Measurements from ENCODE around the gene PKD1.

Gene PKD1

DNA sequence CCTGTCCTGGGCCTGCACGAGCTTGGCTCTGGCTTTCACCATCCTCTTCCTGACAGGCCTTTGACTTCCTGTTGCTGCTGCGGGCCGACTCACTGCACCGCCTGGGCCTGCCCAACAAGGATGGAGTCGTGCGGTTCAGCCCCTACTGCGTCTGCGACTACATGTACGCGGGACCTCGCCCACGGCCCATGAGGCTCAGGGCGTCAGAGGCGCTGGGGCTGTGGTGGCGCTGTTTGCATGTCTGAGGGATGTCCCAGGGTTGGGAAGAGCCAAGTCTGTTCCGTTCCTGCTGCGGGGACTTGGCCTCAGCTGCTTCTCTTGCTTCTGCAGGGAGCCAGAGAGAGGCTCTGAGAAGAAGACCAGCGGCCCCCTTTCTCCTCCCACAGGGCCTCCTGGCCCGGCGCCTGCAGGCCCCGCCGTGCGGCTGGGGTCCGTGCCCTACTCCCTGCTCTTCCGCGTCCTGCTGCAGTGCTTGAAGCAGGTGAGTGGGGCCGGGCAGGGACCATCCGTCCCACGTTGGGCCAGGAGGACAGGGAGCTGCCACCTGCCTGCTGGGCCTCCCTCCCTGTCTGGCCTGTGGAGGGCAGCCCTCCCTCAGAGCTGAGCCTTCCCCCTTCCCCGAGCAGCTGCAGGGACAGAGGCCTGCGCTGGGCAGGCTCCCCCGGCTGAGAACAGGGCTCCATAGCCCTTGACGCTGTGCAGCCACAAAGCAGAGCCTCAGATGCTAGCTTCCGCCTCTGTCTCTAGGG, 64.1 kb downstream of the PKD1 start:
- no peak for DNase-seq (ENCODE audit: low spot score)

DNA sequence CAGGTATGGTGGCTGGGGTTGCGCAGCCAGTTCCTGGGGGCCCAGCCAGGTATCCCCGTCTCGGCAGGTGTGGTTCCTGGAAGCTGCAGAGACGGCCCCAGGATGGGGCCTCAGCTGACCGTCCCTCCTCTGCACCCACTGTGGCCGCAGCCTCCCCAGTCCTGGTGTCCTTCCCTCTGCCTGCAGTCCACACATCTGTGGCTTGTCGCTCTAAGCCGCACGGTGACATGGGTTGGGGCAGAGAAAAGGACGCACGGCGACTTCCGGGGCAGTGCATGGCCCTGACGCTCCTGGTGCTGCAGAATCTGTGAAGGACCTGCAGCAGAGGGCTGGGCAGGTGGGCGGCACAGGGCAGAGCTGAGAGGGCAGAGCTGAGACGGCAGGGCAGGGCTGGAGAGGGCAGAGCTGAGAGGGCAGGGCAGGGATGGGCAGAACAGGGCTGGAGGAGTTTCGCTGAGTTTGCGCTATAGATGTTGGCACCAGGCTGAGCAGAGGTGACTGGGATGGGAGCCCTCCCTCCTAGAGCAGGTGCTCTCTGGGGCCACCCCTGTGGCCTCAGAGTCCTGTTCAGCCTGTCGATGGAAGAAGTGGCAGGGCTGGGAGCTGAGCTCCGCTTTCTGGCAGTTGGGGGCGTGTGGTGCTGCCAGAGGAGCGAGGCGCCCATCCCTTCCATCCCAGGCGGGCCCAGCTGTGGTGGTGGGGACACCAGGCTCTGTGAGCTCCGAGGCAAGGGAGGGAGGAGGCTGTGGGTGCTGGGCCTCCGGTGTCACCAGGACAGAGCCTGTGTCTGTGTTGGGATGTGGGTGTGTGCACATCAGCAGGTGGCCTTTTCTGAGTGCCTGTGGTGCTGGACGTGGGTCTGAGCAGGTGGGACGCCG, 64.9 kb downstream of the PKD1 start:
- no peak for DNase-seq (ENCODE audit: low spot score)

DNA sequence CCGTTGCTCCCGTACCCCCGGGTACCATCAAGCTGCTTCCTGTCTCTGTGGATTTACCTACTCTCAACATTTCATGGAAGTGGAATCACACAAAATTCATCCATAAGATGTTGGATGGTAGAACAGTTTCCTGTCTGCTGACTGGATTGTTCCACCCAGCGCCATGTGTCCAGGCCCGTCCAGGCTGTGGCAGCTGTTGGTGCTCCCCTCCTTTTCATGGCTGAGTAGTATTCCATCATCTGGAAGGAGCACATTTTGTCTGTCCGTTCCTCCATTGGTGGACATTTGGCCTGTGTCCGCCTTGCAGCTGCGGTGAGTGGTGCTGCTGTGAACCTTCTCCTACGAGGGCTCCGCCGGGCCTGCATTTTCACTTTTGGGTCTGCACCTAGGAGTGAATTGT, 69.6 kb downstream of the PKD1 start:
- no peak for DNase-seq (ENCODE audit: low spot score)

DNA sequence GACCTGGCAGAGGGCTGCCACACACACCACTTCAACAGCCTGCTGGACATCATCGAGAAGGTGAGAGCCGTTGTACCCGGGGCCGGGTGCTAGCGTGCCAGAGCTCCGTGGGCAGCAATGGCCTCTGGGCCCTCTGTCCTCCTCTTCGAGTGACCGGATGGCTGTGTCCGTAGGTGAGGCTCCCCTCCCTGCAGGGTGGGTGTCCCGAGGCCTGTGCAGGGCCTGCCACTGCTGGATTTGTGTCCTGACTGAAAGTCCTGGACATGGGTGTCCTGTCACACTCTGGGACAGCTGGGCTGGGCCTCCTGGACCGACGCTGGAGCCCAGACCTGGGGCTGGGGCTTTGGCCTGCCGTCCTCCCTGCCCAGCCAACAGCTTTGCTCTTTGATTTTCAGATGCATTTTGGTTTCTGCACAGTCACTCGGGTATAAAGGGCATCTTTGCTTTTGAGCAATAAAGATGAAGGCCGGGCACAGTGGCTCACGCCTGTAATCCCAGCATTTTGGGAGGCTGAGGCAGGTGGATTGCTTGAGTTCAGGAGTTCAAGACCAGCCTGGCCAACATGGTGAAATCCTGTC, 71.2 kb downstream of the PKD1 start:
- no peak for DNase-seq (ENCODE audit: low spot score)

DNA sequence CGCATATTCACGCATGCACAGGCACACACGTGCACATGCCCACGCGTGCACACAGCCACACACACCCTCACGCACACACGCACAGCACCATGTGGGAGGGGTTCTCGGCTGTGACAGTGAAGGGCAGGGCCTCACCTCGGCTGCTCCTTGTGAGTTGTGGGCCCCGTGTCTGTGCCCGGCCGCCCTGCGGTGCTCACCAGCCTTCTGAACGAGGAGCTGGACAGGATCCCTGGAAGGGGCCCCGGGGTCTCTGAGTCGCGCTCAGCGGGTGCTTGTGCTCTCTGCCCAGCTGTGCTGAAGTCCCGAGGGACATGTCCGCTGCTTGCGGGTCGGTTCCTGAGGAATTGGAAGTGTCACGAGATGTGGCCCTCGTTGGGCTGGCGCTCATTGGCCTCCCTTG, 71.8 kb downstream of the PKD1 start:
- no peak for DNase-seq (ENCODE audit: low spot score)

DNA sequence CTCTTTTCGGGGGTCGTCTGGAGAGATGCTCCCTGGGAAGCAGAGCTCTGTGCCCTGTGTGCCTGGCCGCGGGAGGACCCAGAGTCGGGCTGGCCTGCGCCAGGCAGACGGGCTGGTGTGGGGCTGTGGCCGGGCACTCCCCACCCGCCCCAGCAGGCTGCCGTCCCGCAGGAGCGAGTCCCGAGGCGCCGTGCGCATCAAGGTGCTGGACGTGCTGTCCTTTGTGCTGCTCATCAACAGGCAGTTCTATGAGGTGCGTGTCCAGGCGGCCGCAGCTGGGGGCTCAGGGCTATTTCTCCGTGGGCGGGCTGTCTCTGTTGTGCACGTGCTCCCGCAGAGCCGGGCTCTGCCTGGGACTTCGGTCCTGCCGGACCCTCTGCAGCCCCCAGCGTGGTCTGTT, 72.9 kb downstream of the PKD1 start:
- DNase-seq (ENCODE audit: low spot score): no peak

DNA sequence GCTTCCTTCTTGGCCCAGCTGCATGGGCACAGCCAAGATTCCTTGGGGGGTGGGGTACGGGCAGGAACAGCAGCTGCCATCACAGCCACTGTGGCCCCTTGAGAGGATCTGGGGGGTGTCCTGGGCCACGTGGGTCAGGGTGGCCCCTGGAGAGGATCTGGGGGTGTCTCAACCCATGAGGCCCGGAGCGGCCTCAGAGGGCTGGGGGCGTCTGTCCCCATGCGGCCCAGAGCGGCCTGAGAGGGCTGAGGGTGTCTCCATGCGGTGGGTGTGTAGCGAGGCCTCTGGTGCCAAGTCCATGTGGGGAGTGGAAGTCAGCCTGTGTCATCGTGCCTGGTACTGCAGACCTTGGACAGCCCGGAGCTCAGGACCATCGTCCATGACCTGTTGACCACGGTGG, 74.2 kb downstream of the PKD1 start:
- no peak for DNase-seq (ENCODE audit: low spot score)

DNA sequence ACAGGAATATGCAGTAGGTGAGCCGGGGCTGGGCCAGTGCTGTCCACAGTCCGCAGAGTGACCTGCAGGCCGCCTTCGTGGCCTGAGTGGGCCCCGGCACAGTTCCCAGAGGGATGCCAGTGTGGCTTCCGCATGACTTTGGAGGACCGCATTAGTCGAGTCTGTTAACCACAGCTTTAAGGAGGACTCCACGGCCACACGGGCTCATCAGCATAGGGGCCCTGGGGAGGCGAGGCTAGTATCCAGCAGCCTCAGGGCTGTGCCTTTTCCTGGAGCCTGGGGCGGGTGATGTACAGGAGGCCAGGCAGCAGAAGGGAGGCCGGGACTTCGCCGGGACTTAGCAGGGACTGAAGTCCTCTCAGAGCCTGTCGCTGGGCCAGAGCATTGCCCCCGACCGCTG, 74.7 kb downstream of the PKD1 start:
- no peak for DNase-seq (ENCODE audit: low spot score)

DNA sequence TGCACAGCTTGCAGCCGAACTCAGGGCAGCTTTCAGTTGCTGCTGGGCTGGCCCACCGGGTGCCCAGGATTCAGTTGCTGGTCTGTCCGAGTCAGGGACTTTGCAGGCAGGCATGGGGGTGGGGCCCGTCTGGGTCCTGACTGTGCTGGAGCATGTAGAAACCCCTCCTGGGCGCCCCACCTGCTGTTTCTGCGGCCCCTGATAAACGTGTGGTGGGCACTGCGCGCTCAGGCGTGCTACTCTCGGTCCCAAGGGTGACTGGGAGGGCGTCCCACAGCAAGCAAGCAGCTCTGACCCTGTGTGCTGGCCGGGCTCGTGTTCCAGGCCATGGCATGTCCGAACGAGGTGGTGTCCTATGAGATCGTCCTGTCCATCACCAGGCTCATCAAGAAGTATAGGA, 75.4 kb downstream of the PKD1 start:
- no peak for DNase-seq (ENCODE audit: low spot score)

DNA sequence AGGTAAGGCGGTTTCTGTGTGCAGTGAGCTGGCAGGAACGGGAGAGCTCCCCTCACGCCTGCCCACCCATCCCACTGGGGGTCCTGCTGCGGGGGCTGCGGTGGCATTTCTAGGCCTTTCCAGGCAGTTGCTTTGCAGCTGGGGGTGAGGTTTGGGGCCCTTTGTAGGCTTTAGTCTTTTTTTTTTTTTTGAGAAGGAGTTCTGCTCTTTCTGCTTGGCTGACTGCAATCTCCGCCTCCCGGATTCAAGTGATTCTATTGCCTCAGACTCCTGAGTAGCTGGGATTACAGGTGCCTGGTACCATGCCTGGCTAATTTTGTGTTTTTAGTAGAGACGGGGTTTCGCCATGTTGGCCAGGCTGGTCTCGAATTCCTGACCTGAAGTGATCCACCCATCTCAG, 76.8 kb downstream of the PKD1 start:
- no peak for DNase-seq (ENCODE audit: low spot score)

DNA sequence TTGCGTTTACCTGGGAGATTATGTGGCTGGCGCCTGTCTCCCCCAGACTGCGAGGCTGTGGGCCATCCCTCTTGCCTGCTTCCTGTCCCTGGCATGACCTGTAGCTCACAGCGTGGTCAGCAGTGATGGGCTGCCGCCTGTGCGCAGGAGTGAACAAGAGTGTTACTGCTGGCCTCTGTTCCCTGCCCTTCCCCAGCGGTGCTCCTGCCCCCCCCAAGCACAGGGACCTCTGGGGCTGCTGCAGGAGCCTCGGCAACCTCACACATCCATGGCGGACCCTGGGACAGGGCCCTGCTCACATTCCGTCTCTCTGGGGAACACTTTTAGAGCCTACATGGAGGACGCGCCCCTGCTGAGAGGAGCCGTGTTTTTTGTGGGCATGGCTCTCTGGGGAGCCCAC, 77.3 kb downstream of the PKD1 start:
- DNase-seq (ENCODE audit: low spot score): no peak

DNA sequence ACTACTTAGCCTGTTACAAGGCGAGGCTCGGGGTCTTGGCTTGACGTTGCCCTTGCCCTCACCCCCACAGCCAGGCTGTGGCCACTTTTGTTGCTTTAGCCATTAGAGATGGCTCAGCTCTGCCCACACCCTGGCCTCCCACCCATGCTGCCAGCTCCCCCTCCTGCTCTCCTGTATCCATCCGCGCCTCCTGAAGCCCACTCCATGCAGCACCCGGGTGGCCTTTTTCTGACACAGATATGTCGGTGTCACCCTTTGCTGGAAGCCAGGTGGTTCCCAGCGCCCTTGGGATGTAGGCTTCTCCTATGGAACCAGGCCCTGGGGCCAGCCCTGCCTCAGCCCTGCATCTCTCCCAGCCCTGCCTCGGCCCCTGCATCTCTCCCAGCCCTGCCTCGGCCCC, 78.3 kb downstream of the PKD1 start:
- DNase-seq (ENCODE audit: low spot score): no peak

DNA sequence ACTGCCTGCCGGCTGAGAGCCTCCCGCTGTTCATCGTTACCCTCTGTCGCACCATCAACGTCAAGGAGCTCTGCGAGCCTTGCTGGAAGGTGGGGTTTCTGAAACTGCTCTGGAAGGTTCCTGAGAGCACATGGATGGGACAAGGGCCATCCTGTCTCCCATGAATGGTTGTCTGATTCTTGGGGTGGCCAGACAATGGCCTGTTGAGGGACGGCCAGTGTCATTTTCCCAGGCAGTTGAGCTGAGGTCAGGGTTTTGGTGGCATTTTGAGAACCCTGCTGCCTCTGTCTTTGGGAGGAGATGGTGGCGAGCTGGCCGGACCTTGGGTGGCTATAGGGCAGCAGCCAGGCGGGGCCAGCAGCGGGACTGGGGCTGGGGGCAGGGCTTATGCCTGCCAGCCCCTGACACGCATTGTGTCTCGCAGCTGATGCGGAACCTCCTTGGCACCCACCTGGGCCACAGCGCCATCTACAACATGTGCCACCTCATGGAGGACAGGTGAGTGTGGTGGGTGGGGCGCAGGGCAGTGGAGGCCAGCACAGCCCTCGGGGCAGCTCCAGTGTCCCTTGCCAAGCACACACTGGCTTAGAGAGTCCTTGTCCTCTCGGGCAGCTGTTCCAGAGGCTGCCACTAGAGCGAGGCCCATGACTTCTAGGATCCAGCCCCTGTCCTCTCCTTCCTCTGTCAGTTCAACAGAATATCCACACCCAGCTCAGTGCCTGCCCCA, 78.9 kb downstream of the PKD1 start:
- DNase-seq (ENCODE audit: low spot score): peak; percentile 62

DNA sequence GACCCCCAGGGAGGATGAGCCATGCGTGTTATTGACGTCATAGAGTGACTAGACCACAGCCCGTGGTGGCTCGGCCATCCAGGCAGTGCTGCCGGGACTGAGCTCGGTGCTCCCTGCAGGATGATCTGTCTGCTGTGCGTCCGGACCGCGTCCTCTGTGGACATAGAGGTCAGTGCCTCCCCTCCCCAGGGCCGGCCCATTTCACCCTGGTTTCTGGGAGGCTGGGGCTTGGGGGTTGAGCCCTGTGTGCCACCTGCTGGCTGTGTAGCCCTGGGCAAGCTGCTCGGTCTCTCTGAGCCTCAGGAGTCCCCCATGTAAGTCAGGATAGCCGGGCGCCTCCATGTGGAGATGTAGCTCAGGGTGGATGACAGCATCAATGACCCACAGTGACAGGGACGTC, 79.6 kb downstream of the PKD1 start:
- DNase-seq (ENCODE audit: low spot score): no peak

DNA sequence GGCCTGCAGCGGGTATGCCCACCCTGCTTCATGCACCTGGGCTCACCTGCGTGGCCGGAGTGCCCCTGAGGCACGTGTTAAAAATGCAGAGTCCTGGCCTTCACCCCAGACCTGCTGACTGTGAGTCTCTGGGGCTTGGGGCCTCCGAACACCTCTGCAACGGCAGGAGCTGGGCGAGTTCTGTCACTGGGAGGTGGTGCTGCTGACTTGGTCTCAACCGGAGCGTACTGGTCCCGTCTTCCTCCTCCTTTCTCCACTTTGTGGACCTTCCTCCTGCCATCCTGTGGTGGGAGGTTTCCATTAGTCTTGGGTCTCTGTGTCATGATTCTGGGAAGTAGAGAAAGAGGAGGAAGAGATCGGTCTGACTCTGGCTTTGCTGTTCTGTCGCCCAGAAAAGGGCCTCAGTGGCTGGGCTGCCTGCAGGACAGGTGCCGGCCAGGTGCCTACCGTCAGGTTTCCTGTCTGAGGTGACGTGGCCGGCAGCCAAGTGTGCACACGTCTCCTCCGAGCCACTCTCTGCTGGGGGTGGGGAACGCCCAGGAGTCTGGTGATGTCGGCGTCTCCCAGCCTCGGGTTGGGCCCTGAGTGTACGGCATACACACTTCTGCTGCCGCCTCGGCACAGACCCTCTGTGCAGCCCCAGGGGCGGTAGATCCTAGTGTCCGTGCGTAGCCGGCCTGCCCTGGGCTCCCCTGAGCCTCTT, 81.0 kb downstream of the PKD1 start:
- DNase-seq (ENCODE audit: low spot score): no peak

DNA sequence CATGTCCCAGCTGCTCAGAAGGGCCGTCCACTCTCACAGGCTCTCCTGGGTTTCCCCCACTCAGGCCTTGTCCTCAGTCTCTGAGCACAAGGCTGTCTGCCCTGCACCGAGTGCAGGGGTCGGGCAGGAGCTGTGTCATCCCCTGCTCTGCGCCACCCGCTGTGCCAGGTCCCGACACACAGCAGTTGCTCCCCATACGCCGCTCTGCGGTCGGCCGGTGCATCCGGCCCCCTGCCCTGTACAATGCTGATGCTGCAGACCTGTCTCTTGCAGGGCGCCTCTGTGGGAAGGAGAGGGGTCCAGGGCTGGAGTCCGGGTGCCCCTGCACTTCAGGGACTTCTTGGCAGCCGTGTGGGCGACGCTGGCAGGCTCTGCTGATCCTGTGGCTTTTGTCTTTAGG, 81.8 kb downstream of the PKD1 start:
- DNase-seq (ENCODE audit: low spot score): no peak

DNA sequence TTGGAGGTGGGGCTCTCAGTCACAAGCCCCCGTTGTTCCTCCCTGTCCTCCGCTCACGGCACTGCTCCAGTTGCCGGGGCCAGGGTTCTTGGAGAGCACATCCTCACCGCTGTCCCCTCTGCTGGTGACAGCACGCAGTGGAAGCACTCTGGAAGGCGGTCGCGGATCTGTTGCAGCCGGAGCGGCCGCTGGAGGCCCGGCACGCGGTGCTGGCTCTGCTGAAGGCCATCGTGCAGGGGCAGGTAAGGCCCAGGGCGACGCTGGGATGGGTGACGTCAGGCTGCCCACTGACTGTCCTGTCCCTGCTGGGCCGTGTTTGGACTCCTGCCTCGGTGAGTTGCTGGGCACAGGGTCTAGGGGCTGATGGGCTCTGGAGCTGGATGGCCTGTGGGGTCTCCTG, 82.5 kb downstream of the PKD1 start:
- no peak for DNase-seq (ENCODE audit: low spot score)

DNA sequence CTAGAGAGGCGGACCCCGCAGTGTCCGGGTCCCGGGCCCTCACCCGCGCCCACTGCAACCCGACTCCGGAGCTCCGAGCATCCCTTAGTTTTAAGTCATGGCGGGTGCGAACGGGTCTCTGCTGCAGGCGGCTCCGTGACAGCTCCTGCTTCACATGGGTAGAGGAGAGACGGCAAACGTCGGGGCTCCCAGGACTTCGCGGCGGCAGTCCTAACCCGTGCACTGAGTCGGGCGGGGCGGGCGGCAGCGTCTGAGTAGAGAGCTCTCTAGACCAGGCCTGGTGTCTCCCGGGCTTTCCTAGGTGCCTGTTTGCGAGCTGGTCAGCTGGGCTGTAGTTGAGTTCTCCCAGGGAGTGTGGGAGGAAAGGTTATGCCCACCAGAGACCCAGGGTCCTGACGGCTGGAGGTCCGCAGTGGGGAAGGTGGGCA, 87.6 kb downstream of the PKD1 start:
- no peak for DNase-seq (ENCODE audit: low spot score)

DNA sequence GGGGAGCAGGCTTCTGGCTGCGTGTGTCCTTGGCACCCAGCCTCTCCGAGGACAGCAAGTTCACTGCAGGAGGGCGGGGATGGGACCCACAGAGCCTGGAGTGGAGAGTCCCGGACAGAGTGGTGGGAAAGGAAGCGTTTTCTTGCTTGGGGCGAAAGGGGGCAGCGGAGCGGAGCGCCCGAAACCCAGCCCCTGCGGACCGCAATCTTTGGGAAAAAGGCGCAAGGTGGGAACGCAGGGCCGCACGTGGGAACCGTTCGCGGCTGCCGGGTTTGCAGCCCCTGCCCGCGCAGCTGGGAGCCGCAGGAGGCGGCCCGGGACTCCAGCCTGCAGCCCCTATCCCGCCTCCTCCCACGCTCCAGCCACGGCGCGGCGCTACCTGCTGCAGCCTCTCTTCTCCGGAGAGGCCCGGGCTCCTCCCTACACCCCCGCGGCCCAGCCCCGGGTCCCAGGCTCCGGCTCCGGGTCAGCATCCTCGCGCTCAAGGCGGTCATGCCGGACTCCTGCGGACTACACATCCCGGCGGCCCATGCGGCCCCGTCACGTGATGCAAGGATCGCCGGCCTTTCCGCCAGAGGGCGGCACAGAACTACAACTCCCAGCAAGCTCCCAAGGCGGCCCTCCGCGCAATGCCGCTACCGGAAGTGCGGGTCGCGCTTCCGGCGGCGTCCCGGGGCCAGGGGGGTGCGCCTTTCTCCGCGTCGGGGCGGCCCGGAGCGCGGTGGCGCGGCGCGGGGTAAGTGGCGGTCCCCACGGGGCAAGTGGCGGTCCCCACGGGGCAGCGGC, 88.2 kb downstream of the PKD1 start, which contains the start of the genes NTHL1 and TSC2:
Gene NTHL1, minus strand, starts transcription at position 505 of the 786 bp plus-strand sequence. Its CDS starts 11 bp downstream, at position 494.
Gene TSC2, plus strand, starts transcription at position 656 of the 786 bp plus-strand sequence. CDS start 631 bp downstream, outside the sequence.
- peak; percentile 97 for DNase-seq (ENCODE audit: low spot score)

DNA sequence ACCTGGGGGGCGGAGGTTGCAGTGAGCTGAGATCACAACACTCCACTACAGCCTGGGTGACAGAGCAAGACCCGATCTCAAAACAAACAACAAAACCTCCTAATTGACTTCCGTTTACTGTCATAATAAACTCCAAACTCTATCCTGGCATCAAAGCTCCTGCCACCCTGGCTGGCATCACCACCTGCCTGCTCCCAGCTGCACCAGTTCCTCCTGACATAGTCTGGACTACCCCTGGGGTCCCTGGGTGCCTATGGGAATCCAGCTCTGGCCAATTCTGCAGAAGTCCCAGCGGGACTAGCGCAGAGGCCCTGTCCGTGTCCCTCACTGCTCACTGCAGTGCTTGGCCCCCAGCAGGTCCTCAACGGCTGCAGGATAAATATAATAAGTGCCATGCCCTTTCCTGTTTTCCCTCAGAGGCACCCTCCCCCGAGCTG, 88.8 kb downstream of the PKD1 start:
- no peak for DNase-seq (ENCODE audit: low spot score)

All from D341Med (cell line).